CD14-positive monocyte (primary cell): Measurements from ENCODE around the gene WDFY3. TPM values are rescaled to one million over a fixed set of nuclear protein-coding genes. Genes with fewer than 3 reads are reported as not detected.

Source experiments
- DNase-seq, 3 donors: peaks; one replicate each; pipeline ENCODE4 v3.0.0-alpha.2; 2011 to 2022
- H2AFZ ChIP-seq: 2 replicates; pipeline ENCODE4 v1.6.0; 2012; ENCODE audit warnings: mild to moderate bottlenecking, low read depth, low read length, inconsistent platforms; ENCODE audit not compliant: insufficient read depth, poor library complexity, severe bottlenecking
- H3K27ac ChIP-seq, 2 donors: 1 replicate in 1 of 2; 2 replicates in 1 of 2; pipeline ENCODE4 v1.5.1; 2012 to 2013; ENCODE audit warnings: low read length in 2 of 2, control low read depth in 1 of 2, inconsistent platforms in 1 of 2, low read depth in 1 of 2, mild to moderate bottlenecking in 1 of 2
- H3K27me3 ChIP-seq, 2 donors: one replicate each; pipeline versions ENCODE4 v1.6.0 to v1.6.1; 2011 to 2013; ENCODE audit warnings: low read length in 2 of 2; ENCODE audit not compliant: control insufficient read depth in 2 of 2, insufficient read depth in 2 of 2
- H3K36me3 ChIP-seq, 2 donors: replicated peaks in 1 of 2; 1 replicate in 1 of 2; 2 replicates in 1 of 2; pipeline versions ENCODE4 v1.5.1 to v1.6.1; 2012 to 2013; ENCODE audit warnings: low read length in 2 of 2, control low read depth in 1 of 2, inconsistent platforms in 1 of 2, mild to moderate bottlenecking in 1 of 2; ENCODE audit not compliant: insufficient read depth in 2 of 2, control insufficient read depth in 1 of 2
- H3K4me1 ChIP-seq, 2 donors: 1 replicate in 1 of 2; 2 replicates in 1 of 2; pipeline versions ENCODE4 v1.5.1 to v1.6.1; 2012 to 2013; ENCODE audit warnings: low read length in 2 of 2, control low read depth in 1 of 2, inconsistent platforms in 1 of 2, mild to moderate bottlenecking in 1 of 2, moderate library complexity in 1 of 2; ENCODE audit not compliant: insufficient read depth in 2 of 2, control insufficient read depth in 1 of 2
- H3K4me2 ChIP-seq: replicated peaks from 2 replicates; pipeline ENCODE3; 2012; ENCODE audit warnings: low read length, moderate library complexity, mild to moderate bottlenecking; ENCODE audit not compliant: poor library complexity, severe bottlenecking; ENCODE audit errors: extremely low read depth
- H3K4me3 ChIP-seq, 3 experiments: fragments of 200-600 bp in 1 of 3; sonication (generic) in 1 of 3; replicated peaks in 1 of 3; 1 replicate in 2 of 3; 2 replicates in 1 of 3; pipeline ENCODE4 v1.5.1; 2011 to 2013; ENCODE audit warnings: low read length in 3 of 3, mild to moderate bottlenecking in 3 of 3, control low read depth in 2 of 3, low read depth in 2 of 3, inconsistent platforms in 1 of 3, moderate library complexity in 1 of 3
- H3K79me2 ChIP-seq: 2 replicates; pipeline ENCODE4 v1.6.0; 2012; ENCODE audit warnings: mild to moderate bottlenecking, control low read depth, inconsistent platforms, low read length, moderate library complexity; ENCODE audit not compliant: insufficient read depth
- H3K9ac ChIP-seq: 2 replicates; pipeline ENCODE4 v1.6.0; 2017; ENCODE audit warnings: low read length, mild to moderate bottlenecking; ENCODE audit not compliant: insufficient read depth, poor library complexity, severe bottlenecking
- H3K9me3 ChIP-seq, 2 donors: replicated peaks in 1 of 2; 1 replicate in 1 of 2; 2 replicates in 1 of 2; pipeline versions ENCODE4 v1.5.1 to v1.6.1; 2012 to 2013; ENCODE audit warnings: low read length in 2 of 2, control low read depth in 1 of 2; ENCODE audit not compliant: control insufficient read depth in 1 of 2, insufficient read depth in 1 of 2
- H4K20me1 ChIP-seq: 2 replicates; pipeline ENCODE4 v1.6.0; 2012; ENCODE audit warnings: mild to moderate bottlenecking, low read length, control low read depth, moderate library complexity; ENCODE audit not compliant: insufficient read depth
- H3K27ac Mint-ChIP-seq, 7 donors: one replicate each; pipeline ENCODE4 v1.8.0; 2020; ENCODE audit warnings: mild to moderate bottlenecking in 7 of 7, mixed read lengths in 7 of 7, moderate library complexity in 6 of 7, inconsistent platforms in 2 of 7
- H3K27me3 Mint-ChIP-seq, 3 donors: one replicate each; pipeline ENCODE4 v1.8.0; 2021 to 2022; ENCODE audit warnings: low read depth in 3 of 3, mild to moderate bottlenecking in 3 of 3, mixed read lengths in 3 of 3, moderate library complexity in 3 of 3, inconsistent platforms in 1 of 3
- H3K36me3 Mint-ChIP-seq, 2 donors: one replicate each; pipeline ENCODE4 v1.8.0; 2020; ENCODE audit warnings: mixed read lengths in 2 of 2, inconsistent platforms in 1 of 2, mild to moderate bottlenecking in 1 of 2
- H3K4me1 Mint-ChIP-seq: one replicate; pipeline ENCODE4 v1.8.0; 2020; ENCODE audit warnings: mild to moderate bottlenecking, mixed read lengths
- H3K4me3 Mint-ChIP-seq, 2 donors: one replicate each; pipeline ENCODE4 v1.8.0; 2020; ENCODE audit warnings: mild to moderate bottlenecking in 2 of 2, mixed read lengths in 2 of 2, moderate library complexity in 1 of 2
- H3K9me3 Mint-ChIP-seq, 7 donors: one replicate each; pipeline ENCODE4 v1.8.0; 2020 to 2022; ENCODE audit warnings: mixed read lengths in 7 of 7, mild to moderate bottlenecking in 6 of 7, moderate library complexity in 6 of 7, inconsistent platforms in 2 of 7
- CTCF ChIP-seq: fragments of 200-600 bp; IDR thresholded peaks from one replicate; pipeline ENCODE4 v1.8.0; 2022; ENCODE audit warnings: antibody characterized with exemption, mild to moderate bottlenecking
- whole genome bisulfite sequencing: methylation state at CpG from one replicate; pipeline ENCODE4 v1.1.5; 2013; ENCODE audit warnings: missing lambda C conversion rate; ENCODE audit not compliant: insufficient coverage; 5-methylcytosine and 5-hydroxymethylcytosine counted together
- intact Hi-C, 2 donors: fragments of 100-400 bp; cut with micrococcal nuclease; formaldehyde crosslinking; loops; one replicate each; pipeline versions ENCODE4 v1.15.0 to v1.15.1; 2023
- polyA plus RNA-seq, 3 donors: library from polyadenylated mRNA; depleted of rRNA in 1 of 3; unstranded in 2 of 3; stranded (reverse) in 1 of 3; fragments of 300-500 nt in 2 of 3; fragments of >200 nt in 1 of 3; fragmentation: Illumina TruSeq in 2 of 3; gene quantifications; 1 replicate in 2 of 3; 2 replicates in 1 of 3; pipeline ENCODE4 v1.2.3, GENCODE V29; 2012 to 2021

Gene WDFY3
- polyA plus RNA-seq, 3 donors, result 5.6 to 35.5 (median 5.9) TPM

GRCh38 chr4:84895283-84895682 is 71.2 kb downstream of the WDFY3 start:
- no peaks in the 10 kb centered on the region for H3K4me1 ChIP-seq
- H3K4me3 ChIP-seq, result no peak overlapping the region
- H3K9ac ChIP-seq, result no peak overlapping the region
- peaks cover 32% of the 10 kb centered on the region for H3K79me2 ChIP-seq
- intact Hi-C loops, result no loop called here
- no peak for DNase-seq
- H3K4me3 Mint-ChIP-seq, result no peak overlapping the region
- no CpG with 5 or more reads among the region's 1 CpG for WGBS
- H4K20me1 ChIP-seq, result peaks cover 78% of the 10 kb centered on the region
- H3K27me3 ChIP-seq, result no peaks in the 10 kb centered on the region
- no peak overlapping the region for H2AFZ ChIP-seq
- H3K9me3 ChIP-seq, result no peaks in the 10 kb centered on the region
- H3K4me1 Mint-ChIP-seq, result no peaks in the 10 kb centered on the region
- H3K27ac ChIP-seq, result no peak overlapping the region
- no peak overlapping the region for H3K4me2 ChIP-seq
- TF ChIP-seq CTCF, result no peak
- H3K36me3 Mint-ChIP-seq, result peaks cover 38 to 46% of the 10 kb centered on the region in 2 donors
- peak overlapping the region in 2 of 7 donors; percentile 50 to 58 for H3K27ac Mint-ChIP-seq
- H3K27me3 Mint-ChIP-seq, result peaks cover 0 to 1% (median 0%) of the 10 kb centered on the region in 3 donors
- H3K9me3 Mint-ChIP-seq, result no peaks in the 10 kb centered on the region
- peaks cover 18 to 50% of the 10 kb centered on the region in 2 donors for H3K36me3 ChIP-seq

GRCh38 chr4:84894621-84895020 is 71.9 kb downstream of the WDFY3 start:
- intact Hi-C loops, result no loop called here
- no peak overlapping the region for H3K4me3 Mint-ChIP-seq
- Histone ChIP-seq H3K9me3 (no peaks in the 10 kb centered on the region), H2AFZ (no peak overlapping the region), H3K27ac (no peak overlapping the region), H3K4me3 (no peak overlapping the region), H3K27me3 (no peaks in the 10 kb centered on the region), H3K4me2 (no peak overlapping the region), H3K36me3 (peaks cover 18 to 50% of the 10 kb centered on the region in 2 donors), H3K79me2 (peaks cover 25% of the 10 kb centered on the region), H3K9ac (no peak overlapping the region), H4K20me1 (peaks cover 78% of the 10 kb centered on the region), H3K4me1 (no peaks in the 10 kb centered on the region)
- peaks cover 35 to 43% of the 10 kb centered on the region in 2 donors for H3K36me3 Mint-ChIP-seq
- no peak for TF ChIP-seq CTCF
- 99% methylated on average over 8 of the region's 10 CpGs for WGBS
- H3K4me1 Mint-ChIP-seq, result no peaks in the 10 kb centered on the region
- peak overlapping the region in 1 of 7 donors; percentile 40 for H3K27ac Mint-ChIP-seq
- H3K9me3 Mint-ChIP-seq, result no peaks in the 10 kb centered on the region
- no peak for DNase-seq
- no peaks in the 10 kb centered on the region for H3K27me3 Mint-ChIP-seq
